H4 (cell line): ENCODE data around the gene SELENOW. TPM values are rescaled to one million over a fixed set of nuclear protein-coding genes. Genes with fewer than 3 reads are reported as not detected.
"Not testable (repeated sequence)": the region's sequence is repeated elsewhere in the genome, so short reads cannot be mapped to it uniquely, and the experiment has no call there.

Experiments used
- DNase-seq: peaks from one replicate; pipeline ENCODE4 v3.0.0-alpha.2; 2015; ENCODE audit warnings: low spot score
- total RNA-seq: library from RNA; depleted of rRNA; stranded (reverse); fragments of >200 nt; shearing (Covaris generic); gene quantifications from 2 replicates; pipeline ENCODE4 v1.2.3, GENCODE V29; 2014

Gene SELENOW
- total RNA-seq, 1 experiment from 2014 or later, result 373 TPM

DNA sequence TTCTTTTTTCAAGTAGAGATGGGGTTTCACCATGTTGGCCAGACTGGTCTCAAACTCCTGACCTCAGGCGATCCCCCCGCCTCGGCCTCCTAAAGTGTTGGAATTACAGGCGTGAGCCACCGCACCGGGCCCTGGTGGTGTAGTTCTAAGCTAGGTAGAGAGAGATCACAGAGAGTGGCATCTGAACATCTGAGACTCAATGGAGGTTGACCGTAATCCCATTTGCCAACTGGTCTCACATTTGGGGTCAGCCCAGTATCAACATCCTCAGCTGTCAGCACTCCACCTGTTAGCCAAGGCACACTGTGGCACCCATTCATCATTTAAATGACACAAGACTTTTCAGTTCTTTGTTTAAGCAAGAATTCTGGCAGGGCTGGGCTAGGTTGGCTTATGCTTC lies 8.1 kb downstream of the SELENOW start:
- no peak for DNase-seq

DNA sequence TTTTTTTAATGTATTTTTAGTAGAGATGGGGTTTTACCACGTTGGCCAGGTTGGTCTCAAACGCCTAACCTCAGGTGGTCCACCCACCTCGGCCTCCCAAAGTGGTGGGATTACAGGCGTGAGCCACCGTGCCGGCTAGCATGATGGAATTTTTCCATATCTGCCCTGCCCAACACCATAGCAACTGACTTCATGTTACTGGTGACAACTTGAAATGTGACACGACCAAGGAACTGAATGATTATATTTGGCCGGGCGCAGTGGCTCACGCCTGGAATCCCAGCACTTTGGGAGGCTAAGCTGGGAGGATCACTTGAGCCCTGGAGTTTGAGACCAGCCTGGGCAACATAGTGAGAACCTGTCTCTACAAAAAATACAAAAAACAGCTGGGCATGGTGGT lies 8.8 kb downstream of the SELENOW start:
- not testable (repeated sequence) for DNase-seq

DNA sequence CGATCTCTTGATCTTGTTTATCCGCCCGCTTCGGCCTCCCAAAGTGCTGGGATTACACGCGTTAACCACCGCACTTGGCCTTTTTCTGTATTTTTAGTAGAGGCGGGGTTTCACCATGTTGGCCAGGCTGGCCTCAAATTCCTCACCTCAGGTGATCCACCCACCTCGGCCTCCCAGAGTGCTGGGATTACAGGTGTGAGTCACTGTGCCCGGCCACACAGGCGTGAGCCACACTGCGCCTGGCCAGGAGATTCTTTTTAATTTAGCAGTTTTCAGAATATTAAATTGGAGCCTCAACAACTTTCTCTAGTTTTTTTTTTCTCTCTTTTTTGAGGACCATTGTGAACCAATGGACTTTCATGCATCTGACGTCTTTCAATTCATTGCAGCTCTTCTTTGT lies 11.3 kb downstream of the SELENOW start:
- DNase-seq, result not testable (repeated sequence)

DNA sequence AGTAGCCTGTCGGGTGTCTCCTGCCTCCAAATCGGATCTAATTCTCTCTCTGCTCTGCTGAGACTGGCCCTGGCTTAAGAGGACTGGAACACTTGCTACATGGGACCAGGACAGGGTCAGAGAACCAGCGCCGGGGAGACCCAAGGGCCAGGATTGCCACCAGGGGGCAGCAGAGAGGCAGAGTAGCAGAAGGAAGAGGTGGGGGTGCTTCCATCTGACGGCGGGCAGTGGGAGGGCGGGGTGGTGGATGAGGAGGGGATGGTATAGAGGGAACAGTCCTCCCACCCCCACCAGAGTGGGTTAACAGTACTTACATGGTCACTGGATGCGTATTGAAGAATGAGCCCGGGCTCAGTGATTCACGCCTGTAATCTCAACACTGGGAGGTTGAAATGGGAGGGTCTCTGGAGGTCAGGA lies 11.9 kb downstream of the SELENOW start:
- DNase-seq, result peak; percentile 77

DNA sequence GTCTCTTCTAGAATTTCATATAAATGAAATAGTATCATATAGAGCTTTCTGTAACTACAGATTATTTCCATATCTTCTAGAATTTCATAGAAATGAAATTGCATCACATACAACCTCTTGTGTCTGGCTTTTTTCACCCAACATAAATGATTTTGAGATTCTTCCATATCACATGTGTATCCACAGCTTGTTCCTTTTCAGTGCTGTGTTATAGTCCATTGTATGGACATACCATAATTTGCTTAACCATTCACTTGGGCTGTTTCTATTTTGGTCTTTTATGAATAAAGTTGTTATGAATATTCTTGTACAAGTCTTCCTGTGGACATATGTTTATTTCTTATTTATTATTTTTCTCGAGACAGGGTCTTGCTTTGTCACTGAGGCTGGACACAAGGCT lies 14.1 kb downstream of the SELENOW start:
- DNase-seq, result no peak

DNA sequence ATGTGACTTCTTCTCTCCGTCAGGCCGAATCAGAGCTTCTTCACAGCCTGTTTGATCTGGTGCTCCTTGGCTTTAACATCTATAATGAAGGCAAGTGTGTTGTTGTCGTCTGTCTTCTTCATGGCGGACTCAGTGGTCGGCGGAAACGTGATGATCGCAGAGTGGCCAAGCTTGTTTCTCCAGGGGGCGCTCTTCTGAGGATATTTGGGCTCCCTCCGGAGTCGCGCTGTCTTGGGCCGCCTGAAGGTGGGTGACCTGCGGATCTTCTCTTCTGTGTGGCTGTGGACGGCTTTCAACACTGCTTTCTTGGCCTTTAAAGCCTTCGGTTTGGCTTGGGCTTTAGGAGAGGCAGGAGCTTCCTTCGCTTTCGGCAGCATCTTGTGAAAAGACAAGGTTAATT lies 16.0 kb downstream of the SELENOW start:
- no peak for DNase-seq

DNA sequence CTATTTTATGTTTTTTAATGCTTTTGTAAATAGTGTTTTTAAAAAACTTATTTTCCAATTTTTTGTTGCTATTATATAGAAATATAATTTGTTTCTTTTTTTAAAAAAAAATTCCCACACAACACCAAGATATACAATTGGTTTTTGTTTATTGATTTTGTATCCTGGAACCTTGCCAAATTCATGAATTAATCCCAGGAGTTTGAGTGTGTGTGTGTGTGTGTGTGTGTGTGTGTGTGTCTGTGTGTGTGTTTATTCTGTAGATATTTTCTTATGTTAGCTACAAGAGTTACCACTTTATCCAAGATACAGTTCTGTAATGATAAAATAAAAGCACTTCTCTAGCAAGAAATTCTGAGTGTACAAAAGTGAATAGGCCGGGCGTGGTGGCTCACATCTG lies 18.3 kb downstream of the SELENOW start:
- DNase-seq, result no peak

DNA sequence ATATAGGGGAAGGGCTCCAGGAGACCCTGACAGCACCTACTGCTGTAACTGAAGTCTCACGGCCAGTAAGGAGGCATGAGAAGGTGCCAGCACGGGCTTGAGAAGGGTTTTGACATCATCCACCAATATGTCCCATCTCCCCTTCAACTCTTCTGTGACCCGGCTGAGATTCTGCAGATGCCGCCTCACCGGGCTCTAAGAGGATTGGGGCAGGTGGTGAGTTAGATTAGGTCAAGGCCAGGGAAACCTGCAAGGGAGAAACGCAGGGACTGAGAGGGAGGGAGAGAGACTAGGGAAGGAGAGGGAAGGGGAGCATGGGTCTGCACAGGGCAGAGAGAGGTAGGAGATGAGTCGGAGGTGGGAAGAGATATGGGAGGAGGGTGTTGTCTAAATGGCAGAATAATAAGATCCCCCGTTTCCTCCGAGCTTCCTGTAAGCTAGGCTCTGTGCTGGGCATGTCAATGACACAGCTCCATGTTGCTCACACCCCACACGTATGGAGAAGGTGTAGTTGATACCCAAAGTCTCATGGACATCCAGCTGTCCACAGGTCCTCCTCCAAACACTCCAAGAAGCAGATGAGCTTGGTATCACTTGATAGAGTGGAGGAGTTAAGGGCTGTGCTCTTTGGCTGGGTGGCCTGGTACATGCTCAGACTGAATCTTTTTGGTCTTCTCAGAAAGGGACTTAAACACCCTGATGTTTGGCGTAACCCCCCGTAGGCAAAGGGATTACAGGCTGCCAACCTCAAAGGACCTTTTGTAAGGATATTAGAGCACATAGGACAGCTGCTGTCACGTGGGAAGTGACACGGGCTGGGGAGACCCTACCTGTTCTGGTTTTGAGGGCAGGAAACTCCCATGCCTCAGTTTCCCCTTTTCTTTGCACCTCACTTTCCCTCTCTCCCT lies 19.7 kb downstream of the SELENOW start:
- no peak for DNase-seq

DNA sequence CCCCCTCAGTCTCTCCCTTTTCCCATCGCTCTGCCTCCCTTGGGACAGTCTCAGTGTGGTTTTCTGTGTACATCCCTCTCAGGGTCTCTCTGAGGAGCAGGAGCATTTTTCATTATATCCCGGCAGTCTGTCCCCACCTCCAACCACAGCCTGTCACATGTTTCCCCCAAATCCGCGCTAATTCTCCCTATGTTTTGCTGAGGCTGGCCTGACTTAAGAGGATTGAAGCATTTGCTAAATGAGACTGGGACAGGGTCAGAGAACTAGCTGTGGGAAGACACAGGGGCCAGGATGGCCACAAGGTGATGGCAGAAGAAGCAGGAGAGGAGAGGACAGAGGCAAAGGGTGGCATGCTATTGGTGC lies 20.4 kb downstream of the SELENOW start:
- DNase-seq, result no peak

DNA sequence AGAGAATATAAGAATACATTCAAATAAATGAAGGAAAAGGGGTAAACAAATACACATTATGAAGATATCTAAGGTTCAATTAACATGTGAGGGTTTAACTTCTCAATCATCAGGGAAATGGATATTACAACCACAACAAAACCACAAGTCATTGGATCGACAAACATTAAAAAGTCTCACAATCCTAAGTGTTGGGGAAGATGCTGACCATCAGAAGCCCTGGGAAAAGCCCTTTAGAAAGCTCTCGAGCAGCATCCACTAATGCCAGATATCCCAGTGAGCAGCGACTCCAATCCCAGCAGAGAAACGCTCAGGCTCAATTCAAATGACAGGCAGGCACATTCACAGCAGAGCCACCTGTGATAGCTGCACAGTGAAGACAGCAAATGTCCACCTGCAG lies 22.8 kb downstream of the SELENOW start:
- no peak for DNase-seq

DNA sequence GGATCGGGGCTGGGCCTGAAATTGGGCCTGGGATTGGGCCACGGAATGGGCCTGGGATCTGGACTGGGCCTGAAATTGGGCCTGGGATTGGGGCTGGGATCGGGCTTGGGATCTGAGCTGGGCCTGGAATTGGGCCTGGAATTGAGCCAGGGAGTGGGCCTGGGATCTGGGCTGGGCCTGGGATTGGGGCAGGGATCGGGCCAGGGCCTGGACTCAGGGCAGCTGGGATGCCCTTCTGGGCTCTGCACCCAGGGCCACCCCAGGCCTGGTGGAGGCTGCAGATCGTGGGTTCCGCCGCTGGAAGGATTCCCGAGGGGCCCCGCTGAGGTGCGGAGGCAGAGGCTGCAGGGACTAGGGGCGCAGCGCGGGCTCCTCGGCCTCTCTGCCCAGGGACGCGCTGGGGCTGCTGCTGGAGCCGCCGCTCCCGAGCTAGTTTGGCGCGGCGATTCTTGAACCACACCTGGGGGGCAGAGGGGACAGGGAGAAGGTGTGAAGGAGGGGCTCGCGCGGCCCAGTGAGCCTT lies 24.1 kb downstream of the SELENOW start:
- no peak for DNase-seq

DNA sequence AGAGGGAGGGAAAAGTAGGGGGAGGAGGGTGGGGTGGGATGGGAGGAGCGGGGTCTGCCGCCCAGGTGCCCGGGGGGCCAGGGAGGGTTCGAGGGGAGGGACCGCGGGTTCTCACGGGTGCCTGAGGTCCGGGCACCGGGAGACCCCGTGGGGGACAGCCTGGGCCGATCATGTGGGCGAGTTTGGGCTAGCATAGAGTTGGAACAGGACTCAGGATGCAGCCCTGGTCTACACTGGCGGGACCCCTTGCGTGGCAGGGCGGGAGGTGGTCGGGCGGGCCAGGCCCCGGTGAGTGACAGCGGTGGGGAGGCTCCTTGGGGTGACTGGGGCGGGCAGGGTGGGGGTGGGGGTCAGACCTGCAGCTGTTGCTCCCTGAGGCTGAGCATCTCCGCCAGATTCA lies 24.6 kb downstream of the SELENOW start:
- not testable (repeated sequence) for DNase-seq

DNA sequence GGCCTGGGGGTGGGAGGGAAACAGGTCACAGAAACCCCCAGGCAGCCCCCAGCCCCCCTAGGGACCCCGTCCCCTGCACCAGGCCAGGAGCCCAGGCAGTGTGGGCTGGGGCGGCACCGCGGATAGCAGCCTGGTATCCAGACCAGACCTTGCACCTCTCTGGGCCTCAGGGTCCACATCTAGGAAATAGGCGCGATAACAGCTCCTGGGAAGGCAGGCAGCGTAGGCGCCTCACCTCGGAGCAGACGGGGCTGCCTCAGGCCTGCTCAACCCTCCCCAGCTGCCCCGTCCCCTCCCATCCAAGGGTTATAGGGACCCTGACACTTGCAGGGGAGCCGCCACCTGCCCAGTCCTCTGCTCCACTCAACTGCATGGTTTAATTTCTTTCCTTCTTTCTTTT lies 25.2 kb downstream of the SELENOW start:
- not testable (repeated sequence) for DNase-seq

DNA sequence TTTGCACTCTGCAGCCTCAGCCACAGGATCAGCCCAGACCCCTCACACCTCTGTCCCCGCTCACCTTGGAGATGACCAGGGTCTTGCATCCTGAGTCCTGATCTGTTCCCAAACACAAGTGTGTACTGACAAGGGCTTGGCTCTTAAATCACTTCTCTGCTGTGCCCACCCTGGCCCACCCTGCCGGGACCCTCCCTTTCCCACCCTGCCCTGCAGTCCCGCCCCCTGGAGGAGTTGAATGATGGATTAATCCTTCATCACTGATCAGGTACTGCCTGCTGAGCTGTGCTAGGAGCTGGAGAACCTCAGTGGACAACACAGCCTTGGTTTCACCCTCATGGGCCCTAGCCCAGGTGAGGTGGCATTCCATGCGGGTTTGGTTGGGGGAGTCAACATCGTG lies 25.9 kb downstream of the SELENOW start, which contains the start of gene TPRX1:
TPRX1 (minus strand) TSS at position 101 of the 400 bp plus-strand sequence; CDS start at position 89, 12 bp downstream.
- DNase-seq, result not testable (repeated sequence)

DNA sequence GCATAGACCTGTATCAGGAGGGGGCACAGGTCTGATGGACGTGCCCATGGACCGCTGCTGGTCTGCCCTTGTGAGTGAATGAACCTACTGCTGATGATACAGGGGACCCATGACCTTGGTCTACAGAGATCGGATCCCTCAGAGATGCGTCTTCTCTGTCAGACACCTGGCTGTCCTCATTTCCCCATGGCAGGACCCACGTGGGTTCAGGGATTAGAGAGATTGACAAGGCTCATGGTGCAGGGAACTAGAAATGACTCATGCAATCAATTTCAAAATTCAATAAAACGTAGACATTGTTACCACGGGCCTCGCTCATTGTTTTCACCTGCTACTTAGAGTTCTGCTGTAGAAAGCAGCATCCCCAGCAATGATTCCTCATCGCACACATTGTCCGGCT lies 26.8 kb downstream of the SELENOW start:
- DNase-seq, result no peak

DNA sequence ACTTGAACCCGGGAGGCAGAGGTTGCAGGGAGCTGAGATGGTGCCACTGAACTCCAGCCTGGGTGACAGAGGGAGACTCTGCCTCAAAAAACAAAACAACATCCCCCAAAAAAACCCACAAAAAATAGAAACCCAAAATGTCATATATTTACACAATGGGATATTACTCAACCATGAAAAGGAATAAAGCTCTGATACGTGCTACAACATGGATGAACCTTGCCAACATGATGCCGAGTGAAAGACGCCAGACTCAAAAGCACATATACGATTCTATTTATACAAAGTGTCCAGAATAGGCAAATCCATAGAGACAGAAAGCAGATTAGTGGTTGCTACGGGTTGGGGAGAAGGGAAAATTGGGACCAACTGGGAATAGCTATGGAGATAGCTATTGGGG lies 27.9 kb downstream of the SELENOW start:
- DNase-seq, result no peak

DNA sequence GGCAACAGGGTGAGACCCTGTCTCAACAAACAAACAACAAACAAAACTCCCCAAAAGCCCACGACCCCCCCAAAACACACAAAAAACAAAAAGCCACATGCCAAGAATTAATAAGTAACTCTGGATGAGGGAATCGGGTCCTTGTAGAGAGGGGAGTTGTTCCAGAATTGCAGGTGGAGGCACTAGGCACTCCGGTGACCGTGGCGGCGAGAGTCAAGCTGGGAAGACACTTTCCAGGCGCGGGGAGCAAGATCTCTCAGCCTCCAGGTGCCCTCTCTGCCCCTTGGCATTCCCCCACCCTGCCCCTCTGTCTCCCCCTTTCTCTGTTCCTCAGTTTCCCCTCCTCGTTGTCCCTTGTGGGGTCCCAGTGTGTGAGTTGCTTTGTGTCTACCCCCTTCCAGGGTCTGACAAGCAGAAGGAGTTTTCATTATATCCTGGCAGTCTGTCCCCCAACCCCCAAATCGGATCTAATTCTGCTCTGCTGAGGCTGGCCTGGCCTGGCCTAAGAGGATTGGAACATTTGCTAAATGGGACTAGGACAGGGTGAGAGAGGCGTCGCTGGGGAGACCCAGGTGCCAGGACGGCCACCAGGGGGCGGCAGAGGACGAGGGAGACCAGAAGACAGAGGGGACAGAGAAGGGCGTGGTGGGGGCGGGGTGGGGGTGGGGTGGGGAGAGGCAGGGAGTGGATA lies 34.9 kb downstream of the SELENOW start:
- peak; percentile 81 for DNase-seq

DNA sequence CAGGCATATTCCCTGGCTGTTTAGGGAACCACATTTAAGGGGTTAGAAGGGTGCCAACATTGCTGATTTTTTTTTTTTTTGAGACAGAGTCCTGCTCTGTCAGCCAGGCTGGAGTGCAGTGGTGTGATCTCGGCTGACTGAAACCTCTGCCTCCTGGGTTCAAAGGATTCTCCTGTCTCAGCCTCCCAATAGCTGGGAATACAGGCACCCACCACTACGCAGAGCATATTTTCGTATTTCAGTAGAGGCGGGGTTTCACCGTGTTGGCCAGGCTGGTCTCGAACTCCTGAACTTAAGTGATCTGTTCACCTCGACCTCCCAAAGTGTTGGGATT lies 35.5 kb downstream of the SELENOW start:
- DNase-seq, result no peak

DNA sequence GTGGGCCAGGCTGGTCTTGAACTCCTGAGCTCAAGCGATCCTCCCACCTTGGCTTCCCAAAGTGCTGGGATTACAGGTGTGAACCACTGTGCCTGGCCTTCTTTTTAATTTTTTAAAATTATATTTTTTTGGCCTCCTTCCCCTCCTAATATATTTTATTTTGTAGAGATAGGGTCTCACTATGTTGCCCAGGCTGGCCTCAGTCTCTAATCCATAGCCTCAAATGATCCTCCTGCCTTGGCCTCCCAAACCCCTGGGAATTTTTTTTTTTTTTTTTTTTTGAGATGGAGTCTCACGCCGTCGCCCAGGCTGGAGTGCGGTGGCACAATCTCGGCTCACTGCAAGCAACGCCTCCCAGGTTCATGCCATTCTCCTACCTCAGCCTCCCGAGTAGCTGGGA lies 37.8 kb downstream of the SELENOW start:
- DNase-seq, result not testable (repeated sequence)

DNA sequence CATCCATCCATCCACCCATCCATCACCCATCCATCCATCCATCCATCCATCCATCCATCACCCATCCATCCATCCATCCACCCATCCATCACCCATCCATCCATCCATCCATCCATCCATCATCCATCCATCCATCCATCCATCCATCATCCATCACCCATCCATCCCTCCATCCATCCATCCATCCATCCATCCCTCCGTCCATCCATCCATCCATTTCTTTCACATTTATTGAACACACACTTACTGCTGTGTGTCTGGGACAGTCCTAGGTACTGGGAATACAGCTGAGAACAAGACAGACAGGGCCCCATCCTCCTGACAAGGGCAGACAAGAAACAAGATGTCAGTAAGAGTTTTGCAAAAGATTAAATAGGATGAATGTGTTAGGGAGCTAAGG lies 39.7 kb downstream of the SELENOW start:
- DNase-seq, result not testable (repeated sequence)

DNA sequence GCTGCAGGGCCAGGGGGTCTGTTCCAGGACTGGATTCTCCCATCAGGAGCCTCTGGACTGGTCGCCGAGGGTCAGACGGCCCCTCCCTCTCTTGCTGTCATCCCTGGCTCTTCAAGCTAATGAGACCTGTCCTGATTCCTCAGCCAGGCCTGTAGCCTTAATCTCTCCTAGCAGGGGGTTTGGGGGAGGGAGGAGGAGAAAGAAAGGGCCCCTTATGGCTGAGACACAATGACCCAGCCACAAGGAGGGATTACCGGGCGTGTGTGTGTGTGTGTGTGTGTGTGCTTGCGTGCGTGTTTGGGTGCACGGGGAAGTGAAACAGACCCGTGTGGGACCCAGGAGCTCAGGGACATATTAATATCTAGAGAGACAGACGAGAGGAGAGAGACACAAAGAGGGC lies 41.4 kb downstream of the SELENOW start:
- no peak for DNase-seq

DNA sequence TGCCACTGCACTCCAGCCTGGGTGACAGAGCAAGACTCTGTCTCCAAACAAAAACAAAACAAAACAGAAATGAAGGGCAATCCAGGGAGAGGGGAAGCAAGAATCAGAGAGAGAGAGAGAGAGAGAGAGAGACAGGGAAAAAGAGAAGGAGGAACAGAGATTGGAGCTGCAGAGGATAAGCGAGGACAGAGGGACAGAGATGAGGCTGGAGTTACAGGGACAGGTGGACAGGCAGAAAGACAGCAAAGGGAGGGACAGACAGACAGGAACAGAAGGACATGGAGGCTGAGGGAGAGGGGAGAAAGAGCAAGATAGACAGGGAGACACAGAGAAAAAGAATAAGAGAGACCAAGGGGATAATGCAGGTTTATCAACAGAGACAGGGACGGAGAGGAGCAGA lies 41.9 kb downstream of the SELENOW start:
- DNase-seq, result no peak

DNA sequence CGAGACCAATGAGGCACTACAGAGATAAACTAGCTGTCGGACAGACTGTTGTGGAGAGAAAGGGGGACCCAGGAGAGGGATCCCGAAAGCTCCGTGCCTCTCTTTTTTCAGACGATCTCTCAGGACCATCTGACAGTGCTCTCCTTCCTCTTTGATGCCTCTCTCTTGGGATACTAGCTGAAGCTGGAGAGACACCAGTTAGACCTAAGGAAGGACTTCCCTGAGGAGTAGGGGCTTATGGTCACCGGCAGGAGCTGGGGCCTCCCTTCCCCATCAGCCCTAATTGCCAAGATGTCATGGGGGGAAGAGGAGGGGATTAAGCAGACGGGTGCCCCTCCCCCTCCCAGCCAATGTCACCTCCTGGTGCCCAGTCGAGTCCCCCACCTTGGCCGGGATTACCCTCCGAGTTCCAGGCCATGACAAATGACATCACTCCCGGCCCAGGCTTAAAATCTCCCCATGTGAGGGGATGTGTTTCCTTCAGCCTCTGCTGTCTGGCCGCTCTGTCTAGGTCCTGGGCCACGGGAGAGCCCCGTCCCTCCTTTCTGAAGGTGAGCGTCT lies 43.0 kb downstream of the SELENOW start, which contains the start of gene CRX:
CRX (plus strand) TSS at position 478 of the 561 bp plus-strand sequence. CDS start 12,507 bp downstream, outside the sequence.
- DNase-seq, result no peak
